ENCODE results near the gene DDA1. TPM values are rescaled to one million over a fixed set of nuclear protein-coding genes. Genes with fewer than 3 reads are reported as not detected.
"Not testable (repeated sequence)": the region's sequence is repeated elsewhere in the genome, so short reads cannot be mapped to it uniquely, and the experiment has no call there.

DDA1 gene
- total RNA-seq, 2 donors from 2014 or later = 30.7 to 33.9 TPM

DNA sequence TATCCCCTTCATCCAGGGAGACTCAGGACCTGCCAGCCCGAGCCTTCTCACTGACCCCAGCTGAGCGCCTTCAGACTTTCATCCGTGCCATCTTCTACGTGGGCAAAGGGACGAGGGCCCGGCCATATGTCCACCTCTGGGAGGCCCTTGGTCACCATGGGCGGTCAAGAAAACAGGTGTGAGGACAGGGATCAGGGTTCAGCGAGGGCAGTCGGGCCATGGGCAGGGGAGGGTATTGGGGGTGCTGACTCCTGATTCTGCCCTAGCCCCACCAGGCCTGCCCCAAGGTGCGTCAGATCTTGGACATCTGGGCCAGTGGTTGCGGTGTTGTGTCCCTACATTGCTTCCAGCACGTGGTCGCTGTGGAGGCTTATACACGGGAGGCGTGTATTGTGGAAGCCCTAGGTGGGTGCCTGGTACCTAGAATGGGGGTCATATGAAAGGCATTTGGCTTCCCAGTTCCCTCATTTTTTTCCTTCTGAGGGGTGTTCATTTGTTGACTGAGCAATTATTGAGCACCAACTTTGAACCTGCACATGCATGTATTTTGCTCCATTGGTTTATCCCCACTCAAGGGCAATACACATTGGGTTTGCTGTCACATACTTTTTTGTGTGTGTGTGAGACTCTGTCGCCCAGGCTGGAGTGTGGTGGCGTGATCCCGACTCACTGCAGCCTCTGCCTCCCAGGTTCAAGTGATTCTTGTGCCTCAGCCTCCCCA, 23.8 kb upstream of the DDA1 start:
- intact Hi-C loops (cut with DNase I) = no loop called here
- DNase-seq (ENCODE audit: low spot score) = no peak

DNA sequence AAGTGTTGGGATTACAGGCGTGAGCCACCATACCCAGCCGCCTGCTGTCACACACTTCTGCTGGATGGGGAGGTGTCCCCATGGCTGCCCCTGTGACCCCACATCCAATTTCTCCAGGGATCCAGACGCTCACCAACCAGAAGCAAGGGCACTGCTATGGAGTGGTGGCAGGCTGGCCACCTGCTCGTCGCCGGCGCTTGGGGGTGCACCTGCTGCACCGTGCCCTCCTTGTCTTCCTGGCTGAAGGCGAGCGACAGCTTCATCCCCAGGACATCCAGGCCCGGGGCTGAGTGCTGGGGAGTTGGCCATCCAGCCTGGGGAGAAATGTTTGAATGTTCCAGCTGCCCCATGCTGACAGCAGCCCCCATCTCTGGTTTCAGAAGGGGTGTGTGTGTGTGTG, 23.1 kb upstream of the DDA1 start:
- intact Hi-C loops (cut with DNase I) = no loop called here
- no peak for DNase-seq (ENCODE audit: low spot score)

DNA sequence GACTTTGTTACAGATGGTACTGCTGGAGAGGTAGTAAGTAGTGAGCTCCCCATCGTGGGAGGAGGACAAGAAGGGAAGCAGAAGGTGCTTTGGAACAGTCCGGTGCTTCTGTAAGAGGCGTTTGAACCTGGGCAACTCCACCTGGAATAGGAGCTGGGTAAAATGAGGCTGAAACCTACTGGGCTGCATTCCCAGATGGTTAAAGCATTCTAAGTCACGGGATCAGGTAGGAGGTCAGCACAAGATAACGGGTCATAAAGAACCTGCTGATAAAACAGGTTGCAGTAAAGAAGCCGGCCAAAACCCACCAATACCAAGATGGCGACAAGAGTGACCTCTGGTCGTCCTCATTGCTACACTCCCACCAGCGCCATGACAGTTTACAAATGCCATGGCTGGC, 22.6 kb upstream of the DDA1 start:
- no peak for DNase-seq (ENCODE audit: low spot score)
- intact Hi-C loops (cut with DNase I) = no loop called here

DNA sequence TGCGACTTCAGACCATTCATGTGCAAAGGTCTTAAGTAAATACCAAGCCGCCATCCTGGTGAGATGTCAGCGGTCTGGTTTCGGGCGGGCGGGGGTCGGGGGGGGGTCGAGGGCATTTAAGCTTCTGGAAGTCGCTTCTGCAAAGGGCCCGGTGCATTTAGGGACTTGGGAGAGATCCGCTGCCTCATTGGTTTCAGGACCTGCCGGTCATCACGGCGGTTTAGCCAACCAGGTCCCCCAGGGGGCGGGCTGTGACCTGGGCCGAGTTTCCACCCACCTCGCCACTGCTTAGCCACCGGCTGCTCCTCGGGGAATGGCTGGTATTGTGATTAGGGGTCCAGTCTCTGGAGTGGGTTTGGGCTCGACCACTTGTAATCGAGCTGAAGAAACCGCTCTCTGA, 19.9 kb upstream of the DDA1 start:
- DNase-seq (ENCODE audit: low spot score) = peak; percentile 91

GRCh38 chr19:17292301-17293074, 16.9 kb upstream of the DDA1 start:
- intact Hi-C loops (cut with DNase I) = loop anchor here in 1 of 2 donors (5.0 to 10.0 kb wide), 2 partner anchors 52 to 95 kb away; no protein-coding TSS in a partner anchor
- DNase-seq (ENCODE audit: low spot score) = peak; percentile 89

More for the DNA sequence above, 19.9 kb upstream of the DDA1 start:
- intact Hi-C loops (cut with DNase I) = no loop called here

- intact Hi-C loops (cut with DNase I) = loop anchor here in 1 of 2 donors (5.0 to 10.0 kb wide), 2 partner anchors 51 to 94 kb away; no protein-coding TSS in a partner anchor
- DNase-seq (ENCODE audit: low spot score) = no peak
These were observed 15.8 kb upstream of the DDA1 start for GRCh38 chr19:17293605-17294004.

DNA sequence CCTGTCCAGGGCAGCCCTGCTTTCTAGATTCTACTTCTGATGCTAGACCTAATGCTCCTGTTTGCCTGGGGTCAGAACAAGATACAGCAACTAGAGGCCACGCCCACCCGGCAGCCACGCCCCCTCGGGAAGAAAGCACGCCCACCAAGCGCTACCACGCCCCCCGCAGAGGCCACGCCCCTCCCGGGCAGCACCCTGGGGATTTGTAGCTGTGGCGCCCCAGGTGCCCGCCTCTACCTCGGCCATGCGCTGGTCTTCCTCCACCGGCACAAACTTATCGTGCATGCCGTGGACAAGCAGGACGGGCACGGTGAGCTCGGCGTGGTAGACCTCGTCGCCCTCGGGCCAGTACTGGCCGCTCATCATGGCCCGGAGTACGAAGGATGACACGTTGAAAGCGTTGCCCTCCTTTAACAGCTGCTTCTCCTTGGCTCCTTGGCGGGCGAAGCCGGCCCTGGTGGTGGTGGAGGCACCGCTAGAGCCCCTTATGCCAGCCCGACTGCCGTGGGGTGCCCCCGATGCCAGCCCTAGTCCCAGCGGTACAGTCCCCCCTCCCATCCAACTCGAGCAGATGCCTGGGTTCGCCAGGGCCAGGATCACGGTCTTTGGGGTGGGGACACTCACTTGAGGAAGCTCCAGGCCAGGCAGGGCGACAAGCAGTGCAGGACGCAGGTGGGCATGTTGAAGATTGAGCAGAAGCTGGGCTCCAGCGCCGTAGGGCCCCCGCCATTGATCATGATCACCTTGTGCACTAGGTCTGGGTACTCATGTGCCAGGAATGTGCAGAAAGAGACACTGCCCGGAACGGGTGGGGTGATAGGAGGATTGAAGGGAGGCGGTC, 15.1 kb upstream of the DDA1 start:
- DNase-seq (ENCODE audit: low spot score) = peak; percentile 86
- intact Hi-C loops (cut with DNase I) = loop anchor here in 1 of 2 donors (5.0 to 10.0 kb wide), 2 partner anchors 51 to 93 kb away; no protein-coding TSS in a partner anchor

GRCh38 chr19:17295551-17295950, 13.8 kb upstream of the DDA1 start:
- intact Hi-C loops (cut with DNase I) = loop anchor here in 1 of 2 donors (10.0 kb wide), 1 partner anchor 49 kb away; no protein-coding TSS in a partner anchor
- not testable (repeated sequence) for DNase-seq (ENCODE audit: low spot score)

DNA sequence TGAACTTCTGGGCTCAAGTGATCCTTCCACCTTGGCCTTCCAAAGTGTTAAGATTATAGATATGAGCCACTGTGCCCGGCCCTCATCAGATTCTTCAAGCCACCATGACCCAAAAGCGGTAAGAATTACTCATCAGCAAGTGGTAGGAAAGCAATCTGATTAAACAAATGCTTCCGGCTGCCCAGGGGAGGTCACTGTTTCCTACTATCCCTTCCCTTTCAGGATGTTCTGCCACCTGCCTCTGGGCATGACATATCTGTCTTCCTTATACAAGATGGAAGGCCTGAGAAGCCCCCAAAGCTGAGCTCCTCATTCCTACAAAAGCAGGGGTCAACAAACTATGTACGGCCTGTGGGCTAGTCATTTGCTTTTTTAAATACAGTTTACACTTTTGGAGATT, 13.1 kb upstream of the DDA1 start:
- no peak for DNase-seq (ENCODE audit: low spot score)
- intact Hi-C loops (cut with DNase I) = loop anchor here in 1 of 2 donors (10.0 kb wide), 1 partner anchor 49 kb away; no protein-coding TSS in a partner anchor

DNA sequence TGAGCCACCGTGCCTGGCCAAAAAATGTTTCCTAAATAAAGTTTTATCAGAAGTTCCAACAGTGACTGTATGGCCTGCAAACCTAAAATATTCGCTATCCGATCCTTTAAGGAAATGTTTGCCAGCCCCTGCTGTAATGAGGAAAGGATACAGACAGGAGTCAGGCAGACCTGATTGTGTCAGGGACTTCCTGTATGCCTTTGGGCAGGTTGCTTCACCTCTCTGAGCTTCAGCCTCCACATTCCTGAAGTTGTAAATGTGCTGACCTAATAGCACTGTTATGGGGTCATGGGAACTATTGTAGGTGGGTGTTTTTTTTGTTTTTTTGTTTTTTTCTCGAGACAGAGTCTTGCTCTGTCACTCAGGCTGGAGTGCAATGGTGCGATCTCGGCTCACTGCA, 12.4 kb upstream of the DDA1 start:
- no peak for DNase-seq (ENCODE audit: low spot score)
- intact Hi-C loops (cut with DNase I) = loop anchor here in 1 of 2 donors (10.0 kb wide), 1 partner anchor 48 kb away; no protein-coding TSS in a partner anchor

DNA sequence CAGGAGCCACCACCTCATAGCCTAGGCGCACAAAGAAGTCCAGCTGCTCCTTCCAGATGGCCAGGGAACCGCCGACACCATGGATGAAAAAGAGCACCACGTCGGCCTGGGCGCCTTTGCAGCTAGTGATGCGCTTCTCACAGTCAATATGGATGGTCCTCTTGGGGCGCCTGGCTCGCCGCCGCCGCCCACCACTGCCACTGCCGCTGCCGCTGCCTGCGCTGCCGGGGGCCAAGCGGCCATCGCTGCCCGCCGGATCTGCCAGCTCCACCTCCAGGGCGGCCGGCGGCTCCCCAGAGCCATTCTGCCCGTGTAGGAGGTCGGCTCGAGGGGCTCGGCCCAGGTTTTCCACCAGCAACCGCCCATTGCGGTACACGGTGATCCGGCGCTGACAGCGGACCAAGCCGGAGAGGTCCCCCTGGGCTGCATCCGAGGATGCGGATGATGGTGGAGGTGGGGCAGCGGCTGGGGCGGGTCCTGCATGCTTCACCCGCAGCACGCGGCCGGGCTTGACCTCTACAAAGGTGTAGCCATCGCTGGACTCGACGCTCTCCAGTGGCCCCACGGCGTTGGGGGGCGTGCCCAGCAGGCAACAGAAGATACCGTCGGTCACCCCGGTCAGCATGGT, 8.3 kb upstream of the DDA1 start:
- no peak for DNase-seq (ENCODE audit: low spot score)
- intact Hi-C loops (cut with DNase I) = no loop called here

DNA sequence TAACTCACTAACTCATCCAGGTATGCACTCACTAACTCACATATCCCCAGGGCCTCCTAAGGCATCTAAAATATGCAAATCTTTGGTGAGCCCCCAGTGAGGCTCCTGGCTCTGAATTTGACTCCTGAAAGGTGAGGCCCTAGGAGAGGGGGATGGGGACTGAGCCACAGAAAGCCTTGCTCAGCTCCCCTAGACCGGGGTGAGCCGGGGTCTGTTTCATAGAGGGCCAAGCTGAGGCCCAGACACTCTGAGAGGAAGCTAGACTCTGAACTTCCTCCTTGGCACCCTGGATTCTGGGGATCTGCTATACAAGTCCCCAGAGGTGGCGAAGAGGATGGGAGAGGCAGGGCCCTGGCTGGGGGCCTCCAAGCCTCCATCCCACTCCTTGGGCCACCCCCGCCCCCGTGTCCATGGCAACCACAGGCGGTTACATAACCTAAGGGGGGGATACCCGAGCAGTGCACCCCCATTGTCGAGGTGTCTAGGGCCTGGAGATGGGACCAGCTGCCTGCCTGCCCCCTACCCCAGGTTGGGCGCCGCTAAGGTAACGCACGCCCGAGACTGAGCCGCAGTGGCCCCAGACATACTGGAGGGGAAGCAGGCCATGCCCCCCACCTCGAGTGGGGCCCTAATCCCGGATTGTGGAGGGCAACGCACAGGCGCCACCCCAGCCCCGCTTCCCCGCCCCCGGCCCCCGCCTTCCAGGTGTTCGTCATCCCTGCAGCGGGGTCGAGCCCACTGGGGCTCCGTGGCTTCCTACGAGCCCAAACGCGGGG, 6.8 kb upstream of the DDA1 start:
- intact Hi-C loops (cut with DNase I) = no loop called here
- no peak for DNase-seq (ENCODE audit: low spot score)

DNA sequence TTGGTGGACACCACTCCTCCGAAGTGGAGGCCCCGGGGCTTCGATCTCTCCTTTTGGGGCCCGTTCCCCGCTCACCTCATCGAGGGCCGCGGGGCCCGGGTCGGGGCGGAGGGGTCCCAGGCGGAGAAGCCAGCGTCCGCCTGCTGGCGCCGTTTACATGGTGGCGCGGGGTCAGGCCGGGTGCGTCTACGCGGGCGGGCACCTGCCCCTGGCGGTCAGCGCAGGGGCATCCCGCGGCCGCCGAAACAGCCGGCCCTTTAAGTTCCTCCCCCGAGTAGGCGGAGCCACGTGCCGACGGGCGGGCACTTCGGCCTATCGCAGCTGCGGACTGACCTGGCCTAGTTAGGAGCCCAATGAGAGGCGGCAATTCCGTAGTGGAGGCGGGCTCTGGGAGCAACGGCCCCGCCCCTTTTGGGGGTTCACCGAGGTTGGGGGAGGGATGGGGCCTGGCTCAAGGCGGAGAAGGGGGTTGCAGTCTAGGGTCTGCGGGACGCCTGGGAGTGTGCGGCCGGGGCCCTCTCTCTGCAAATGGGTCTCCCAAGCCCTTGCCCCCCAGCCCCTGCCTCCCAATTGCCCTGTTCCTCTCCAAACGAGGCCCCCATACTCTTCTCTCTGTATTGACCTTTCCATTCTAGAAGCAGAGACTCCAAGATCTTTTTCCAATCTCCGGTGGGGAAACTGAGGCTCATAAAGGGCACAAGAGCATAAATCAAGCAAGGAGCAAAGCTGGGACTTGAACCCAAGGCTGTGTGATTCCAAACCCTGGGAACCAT, 6.0 kb upstream of the DDA1 start, which contains the start of gene ABHD8:
TSS of gene ABHD8 (minus strand) at position 259 of the 773 bp plus-strand sequence. CDS start 1,809 bp downstream, outside the sequence.
- DNase-seq (ENCODE audit: low spot score) = peak; percentile 99
- intact Hi-C loops (cut with DNase I) = no loop called here

GRCh38 chr19:17303940-17304267, 5.5 kb upstream of the DDA1 start:
- no peak for DNase-seq (ENCODE audit: low spot score)
- intact Hi-C loops (cut with DNase I) = no loop called here

DNA sequence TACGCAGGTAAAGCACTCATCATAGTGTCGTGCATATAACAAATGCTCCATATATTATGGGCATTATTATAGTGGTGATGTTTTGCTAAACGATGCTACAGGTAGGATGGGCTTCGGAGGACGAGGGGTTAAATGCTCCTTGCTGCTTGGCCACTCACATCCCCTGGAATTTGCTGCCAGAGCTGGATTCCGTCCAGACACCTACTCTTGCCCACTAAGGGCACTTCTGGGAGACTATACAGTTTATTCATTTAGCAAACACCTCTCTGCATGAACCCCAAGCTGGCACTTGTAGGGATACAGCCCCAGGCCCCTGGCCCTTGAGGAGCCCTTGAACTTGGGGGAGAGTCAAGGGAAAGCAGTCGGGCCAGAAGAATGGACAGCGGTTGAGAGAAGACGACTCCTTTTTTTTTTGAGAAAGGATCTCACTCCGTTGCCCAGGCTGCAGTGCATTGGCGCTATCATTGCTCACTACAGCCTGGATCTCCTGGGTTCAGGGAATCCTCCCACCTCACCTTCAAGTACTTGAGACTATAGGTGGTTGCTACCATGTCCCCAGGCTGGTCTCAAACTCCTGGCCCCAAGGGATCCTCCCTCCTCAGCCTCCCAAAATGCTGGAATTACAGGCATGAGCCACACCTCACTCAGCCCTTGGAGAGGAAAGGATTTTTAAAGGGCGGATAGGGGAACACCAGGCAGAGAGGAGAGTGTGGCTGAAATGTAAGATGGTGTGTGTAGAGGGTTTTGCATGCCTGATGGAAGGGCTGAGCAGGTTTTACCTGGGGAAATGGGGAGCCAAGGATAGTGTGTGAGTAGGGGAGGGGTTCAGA, 4.8 kb upstream of the DDA1 start:
- DNase-seq (ENCODE audit: low spot score) = no peak
- intact Hi-C loops (cut with DNase I) = no loop called here

GRCh38 chr19:17305216-17305516, 4.2 kb upstream of the DDA1 start:
- intact Hi-C loops (cut with DNase I) = no loop called here
- DNase-seq (ENCODE audit: low spot score) = no peak

Measured in posterior vena cava (tissue), 2 donors.